HG03135 (cell line): ENCODE measurements around the gene LGALS4.
"Not testable (repeated sequence)": the region's sequence is repeated elsewhere in the genome, so short reads cannot be mapped to it uniquely, and the experiment has no call there.

ENCODE experiments used
- ATAC-seq: cut with Tn5 transposase; IDR thresholded peaks from one replicate; pipeline ENCODE4 v1.9.1; 2021; ENCODE audit warnings: mild to moderate bottlenecking, moderate library complexity; ENCODE audit not compliant: unreplicated experiment

Gene LGALS4

DNA sequence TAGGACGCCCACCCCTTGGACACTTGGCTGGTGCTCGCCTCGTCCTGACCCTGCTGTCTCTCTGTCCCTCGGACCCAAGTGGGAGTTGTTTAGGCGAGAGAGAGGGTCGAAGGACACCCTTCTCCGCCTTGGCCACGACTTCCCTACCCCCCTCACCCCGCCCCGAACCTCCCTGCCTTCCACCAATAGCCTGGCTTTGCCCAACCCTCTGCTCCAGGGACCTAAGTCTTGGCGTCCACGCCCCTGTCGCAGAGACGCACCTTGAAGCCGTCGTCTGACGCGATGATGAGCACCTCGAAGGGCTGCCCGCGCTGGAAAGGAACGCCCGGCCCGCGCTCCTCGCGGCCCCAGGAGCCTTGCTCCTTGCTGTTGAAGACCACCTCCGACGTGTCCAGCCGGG, 41.2 kb downstream of the LGALS4 start:
- not testable (repeated sequence) for ATAC-seq

- peak; percentile 48 for ATAC-seq
Measured at GRCh38 chr19:38770949-38771275, 41.8 kb downstream of the LGALS4 start.

DNA sequence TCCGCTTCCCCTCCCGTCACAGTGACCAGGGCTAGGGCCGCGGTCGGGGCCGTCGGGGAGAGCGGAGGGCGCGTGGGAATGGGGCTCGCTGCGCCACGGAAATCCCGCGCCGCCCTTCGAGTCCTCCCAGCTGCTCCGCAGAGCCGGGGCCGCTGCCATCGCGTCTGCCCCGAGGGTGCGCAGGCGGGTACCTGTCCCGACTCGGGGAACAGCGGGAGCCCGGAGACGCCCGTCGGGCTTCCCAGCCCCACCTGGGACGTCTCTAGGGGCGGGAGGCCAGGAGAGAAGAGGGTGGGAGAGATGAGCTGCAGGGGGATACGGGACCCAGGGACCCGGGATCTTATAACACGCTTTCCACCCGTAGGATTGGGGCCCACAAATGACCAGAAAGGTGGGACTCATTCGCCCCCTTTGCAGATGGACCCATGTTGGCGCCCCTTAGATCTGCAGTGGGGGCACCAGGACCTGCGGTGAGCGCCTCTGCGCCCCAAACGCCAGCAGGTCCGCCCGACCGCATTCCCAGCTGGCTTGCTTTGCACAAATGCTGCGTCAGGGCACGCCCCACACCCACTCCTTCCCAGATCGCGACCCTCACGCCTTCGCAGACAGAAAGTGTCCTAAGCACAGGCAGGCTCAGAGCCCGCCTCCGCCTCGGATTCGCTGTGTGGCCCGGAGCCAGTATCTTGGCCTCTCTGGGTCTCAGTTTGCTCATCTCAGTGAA, 42.4 kb downstream of the LGALS4 start:
- peak; percentile 6 for ATAC-seq

DNA sequence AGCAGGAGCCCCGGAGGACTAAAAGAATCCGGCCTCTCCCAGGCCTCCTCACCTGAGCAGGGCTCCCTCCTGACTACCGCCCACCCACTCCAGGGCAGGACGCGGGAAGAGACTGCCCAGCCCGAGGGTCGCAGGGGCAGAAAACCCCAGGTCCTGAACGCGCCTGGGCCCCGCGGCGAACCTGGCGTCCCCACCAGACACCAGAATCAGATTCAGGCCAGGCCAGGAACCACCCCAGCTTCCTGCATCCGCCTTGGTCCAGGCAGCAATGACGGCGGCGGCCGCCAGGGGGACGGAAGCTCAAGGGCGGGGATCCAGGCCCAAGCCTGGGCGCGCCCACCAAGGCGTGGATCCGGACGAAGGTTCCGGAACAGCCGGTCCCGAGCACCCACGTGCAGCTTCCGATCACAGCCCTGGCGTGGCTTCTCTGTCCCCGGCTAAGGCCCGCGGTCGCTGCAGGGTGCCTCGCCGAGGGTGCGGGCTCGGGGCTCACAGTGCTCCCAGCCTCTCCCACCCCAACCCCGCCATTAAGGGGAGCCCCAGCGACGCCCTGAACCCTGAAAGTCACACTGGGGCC, 43.0 kb downstream of the LGALS4 start:
- peak; percentile 80 for ATAC-seq

DNA sequence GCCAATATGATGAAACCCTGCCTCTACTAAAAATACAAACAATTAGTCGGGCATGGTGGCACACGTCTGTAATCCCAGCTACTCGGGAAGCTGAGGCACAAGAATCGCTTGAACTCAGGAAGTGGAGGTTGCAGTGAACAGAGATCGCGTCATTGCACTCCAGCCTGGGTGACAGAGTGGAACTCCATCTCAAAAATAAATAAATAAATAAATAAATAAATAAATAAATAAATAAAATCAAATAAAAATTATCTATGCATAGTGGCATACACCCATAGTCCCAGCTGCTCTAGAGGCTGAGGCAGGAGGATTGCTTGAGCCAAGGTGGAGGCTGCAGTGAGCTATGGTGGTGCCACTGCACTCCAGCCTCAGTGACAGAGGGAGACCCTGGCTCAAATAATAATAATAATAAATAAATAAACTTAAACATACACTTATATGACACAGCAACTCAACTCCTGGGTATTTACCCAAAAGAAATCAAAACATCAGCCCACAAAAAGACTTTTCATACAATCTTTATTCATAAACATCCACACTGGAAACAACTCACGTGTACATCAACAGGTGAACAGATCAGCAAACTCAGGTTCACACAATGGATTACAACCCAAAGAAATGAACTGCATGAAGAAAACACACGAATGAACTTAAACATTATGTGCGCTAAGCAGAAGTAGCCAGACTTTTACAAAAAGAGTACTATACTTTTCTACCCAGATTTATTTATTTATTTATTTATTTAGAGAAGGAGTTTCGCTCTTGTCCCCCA, 46.3 kb downstream of the LGALS4 start:
- no peak for ATAC-seq

DNA sequence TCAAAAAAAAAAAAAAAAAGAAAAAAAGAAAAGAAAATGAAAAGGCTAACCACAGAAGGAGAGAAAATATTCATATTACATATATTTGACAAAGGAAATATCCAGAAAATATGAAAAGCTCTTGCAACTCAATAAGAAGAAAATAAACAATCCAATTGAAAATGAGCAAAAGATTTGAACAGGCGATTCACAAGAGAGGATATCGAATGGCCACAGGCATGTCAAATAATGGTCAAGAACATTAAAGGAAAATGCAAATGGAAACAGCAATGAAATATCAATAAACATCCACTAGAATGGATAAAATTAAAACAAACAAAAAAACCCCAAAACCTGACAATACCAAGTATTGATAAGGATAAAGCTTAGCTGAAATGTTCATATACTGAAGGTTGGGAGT, 47.5 kb downstream of the LGALS4 start:
- no peak for ATAC-seq

DNA sequence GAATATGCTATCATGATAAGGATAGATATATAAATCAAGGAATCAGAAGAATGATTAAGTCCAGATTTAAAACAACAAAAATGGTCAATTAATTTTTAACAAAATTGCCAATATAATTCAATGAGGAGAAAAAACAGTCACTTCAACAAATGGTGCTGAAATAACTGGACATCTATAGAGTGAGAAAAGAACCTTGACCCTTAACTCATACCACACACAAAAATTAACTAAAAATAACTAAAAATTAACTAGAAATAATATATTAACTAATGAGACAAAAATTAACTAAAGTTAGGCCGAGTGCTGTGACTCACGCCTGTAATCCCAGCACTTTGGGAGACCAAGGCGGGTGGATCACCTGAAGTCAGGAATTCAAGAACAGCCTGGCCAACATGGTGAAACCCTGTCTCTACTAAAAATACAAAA, 48.9 kb downstream of the LGALS4 start:
- ATAC-seq, result no peak

GRCh38 chr19:38761884-38762389, 50.8 kb downstream of the LGALS4 start:
- not testable (repeated sequence) for ATAC-seq

DNA sequence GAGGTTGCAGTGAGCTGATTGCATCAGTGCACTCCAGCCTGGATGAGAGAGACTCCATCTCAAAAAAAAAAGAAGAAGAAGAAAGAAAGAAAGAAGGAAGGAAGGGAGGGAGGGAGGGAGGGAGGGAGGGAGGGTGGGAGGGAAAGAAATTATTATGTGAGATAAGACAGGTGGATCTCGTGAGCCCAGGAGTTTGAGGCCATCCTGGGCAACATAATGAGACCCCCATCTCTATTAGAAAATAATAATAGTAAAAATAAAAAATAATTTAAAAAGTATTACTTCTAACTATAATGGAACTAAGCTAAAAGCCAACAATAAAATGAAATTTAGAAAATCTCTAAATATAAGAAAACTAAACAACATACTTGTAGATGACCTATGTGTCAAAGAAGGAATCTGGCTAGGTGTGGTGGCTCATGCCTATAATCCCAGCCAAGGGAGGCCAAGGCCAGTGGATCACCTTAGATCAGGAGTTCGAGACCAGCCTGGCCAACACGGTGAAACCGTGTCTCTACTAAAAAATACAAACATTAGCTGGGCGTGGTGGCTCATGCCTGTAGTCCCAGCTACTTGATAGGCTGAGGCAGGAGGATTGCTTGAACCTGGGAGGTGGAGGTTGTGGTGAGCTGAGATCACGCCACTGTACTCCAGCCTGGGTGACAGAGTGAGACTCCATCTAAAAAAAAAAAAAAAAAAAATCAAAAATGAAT, 51.8 kb downstream of the LGALS4 start:
- ATAC-seq, result not testable (repeated sequence)

- ATAC-seq, result no peak
Measured at GRCh38 chr19:38759590-38760003, 53.1 kb downstream of the LGALS4 start.

DNA sequence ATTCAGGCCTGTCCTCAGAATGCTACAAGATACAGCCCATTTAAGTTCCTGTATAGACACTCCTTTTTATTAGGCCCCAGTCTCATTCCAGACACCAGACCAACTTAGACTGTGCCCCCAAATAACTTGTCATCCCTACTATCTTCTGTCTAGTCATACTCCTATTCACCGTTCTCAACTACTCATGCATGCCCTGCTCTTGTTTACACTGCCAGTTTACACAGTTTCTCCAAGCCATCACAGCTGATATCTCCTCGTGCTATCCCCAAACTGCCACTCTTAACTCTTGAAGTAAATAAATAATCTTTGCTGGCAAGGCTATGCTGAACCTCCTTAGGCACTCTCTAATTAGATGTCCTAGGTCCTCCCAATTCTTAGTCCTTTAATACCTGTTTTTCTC, 58.5 kb downstream of the LGALS4 start:
- not testable (repeated sequence) for ATAC-seq

DNA sequence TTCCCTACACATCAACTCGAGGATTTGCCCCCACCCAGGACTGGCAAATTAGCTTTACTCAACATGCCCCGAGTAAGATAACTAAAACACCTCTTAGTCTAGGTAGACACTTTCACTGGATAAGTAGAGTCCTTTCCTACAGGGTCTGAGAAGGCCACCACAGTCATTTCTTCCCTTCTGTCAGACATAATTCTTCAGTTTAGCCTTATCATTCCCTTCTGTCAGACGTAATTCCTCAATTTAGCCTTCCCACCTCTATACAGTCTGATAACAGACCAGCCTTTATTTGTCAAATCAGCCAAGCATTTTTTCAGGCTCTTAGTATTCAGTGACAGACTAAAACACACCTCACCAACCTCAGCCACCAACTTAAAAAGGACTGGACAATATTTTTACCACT, 59.0 kb downstream of the LGALS4 start:
- not testable (repeated sequence) for ATAC-seq
